HUDEP-2 (cell line): ENCODE data around the gene TRAPPC12.

Experiments
- DNase-seq, 76 experiments: peaks; one replicate each; lab custom pipeline; 2025; ENCODE audit not compliant: unreplicated experiment in 76 of 76; lab: John Stamatoyannopoulos, UW

TRAPPC12 gene

GRCh38 chr2:3465844-3466481 is 86.5 kb downstream of the TRAPPC12 start:
- no peak for DNase-seq

GRCh38 chr2:3466482-3466863 is 87.0 kb downstream of the TRAPPC12 start:
- no peak for DNase-seq

GRCh38 chr2:3466966-3467365 is 87.5 kb downstream of the TRAPPC12 start:
- DNase-seq = no peak

- DNase-seq = no peak
Measured at GRCh38 chr2:3467654-3468053, 88.2 kb downstream of the TRAPPC12 start.

- DNase-seq = no peak
Measured at GRCh38 chr2:3468296-3468988, 88.9 kb downstream of the TRAPPC12 start.

DNA sequence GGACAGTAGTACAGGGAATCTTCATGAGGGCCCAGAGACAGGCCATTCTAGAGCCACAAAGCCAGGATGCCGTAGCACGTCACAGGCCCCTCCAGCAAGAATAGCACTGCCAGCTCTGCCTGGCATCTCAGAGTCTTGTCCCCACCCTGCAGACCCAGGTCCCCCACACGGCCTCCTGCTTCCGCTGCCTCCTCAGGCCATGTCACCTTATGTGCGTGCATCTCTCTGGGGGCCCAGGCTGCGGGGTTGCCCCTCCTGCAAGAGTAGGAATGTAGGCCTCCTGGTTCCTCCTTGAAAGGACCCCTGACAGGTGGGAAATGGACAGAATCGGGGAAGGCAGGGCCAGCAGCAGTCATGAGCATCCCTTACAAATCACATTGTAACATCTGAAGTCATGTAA is 90.0 kb downstream of the TRAPPC12 start:
- DNase-seq = no peak

GRCh38 chr2:3470166-3470651 is 90.7 kb downstream of the TRAPPC12 start:
- DNase-seq = no peak

DNA sequence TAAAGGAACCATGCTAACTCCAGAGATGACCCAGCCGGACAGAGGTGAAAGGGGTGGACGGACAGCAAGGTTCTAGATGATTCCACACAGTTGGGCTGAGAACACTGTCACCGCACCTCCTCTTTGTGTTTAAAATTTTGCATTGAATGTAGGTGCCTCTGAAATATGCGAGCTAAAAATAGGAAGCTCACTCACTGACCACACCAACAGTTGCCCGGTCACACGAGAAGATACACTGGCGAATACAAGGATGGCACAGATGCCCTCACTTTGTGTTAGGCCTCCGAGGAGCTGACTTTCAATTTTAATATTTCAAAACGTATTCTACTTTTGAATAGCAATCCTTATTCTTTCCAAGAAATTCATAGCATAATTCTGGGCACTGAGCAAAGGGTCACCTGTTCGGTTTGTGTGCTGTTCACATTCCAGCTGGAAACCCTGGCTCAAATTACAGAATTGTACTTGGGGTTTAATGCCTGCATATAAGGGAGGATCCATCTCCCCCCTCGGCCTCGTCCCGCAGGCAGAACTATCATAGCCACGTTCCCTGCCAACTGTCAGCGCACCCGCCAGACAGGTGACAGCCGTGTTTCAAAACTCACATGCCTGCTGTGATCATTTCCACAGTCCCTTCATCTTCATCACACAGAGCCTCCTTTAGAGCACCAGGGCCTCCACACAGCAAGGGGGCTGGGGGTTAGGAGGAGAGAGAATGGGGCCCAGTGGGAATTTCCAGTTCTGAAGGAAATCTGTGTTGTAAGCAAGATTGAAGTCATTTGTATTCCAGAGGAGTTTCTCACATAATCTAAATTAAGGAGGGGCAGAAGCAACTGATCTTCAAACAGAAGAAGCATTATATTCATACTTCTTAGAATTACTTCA is 91.6 kb downstream of the TRAPPC12 start:
- no peak for DNase-seq

DNA sequence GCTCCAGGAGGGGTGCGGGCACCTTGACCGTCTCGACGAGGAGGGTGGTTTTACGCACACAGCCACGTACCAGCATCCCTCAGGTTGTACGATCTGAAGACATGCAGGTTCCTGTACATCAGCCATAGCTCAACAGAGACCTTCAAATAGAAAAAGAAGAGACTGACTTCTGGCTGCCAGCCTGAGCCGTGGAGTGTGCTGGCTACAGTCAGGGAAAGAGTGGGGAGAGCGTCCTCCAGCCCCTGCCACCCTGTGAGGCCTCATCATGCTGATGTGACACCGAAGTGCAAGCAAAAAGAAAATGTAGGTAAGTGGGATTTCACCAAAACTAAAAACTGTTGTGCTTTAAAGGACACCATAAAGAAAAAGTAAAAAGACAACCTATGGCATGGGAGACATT is 92.8 kb downstream of the TRAPPC12 start:
- no peak for DNase-seq

DNA sequence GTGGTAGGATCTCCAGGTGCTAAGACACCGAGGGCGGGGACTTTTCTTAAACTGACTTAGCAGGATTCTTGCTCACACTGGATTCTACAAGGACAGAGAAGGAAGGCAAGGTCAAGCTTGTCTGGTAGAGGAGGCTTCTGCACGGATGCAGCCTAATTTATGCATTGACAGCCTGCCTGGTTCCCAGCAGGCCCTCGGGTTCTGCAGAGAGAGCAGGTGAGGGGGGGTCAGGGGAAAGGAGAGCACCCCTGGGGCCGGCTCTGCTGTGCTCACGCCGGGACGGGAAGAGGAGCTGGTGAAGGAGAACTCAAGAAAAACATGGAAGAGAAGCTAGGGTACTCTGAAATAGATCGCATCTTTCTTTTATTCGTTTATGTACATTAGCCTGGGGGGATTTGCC is 93.5 kb downstream of the TRAPPC12 start:
- no peak for DNase-seq

GRCh38 chr2:3475771-3476170 is 96.3 kb downstream of the TRAPPC12 start:
- DNase-seq = no peak

GRCh38 chr2:3476321-3476984 is 97.0 kb downstream of the TRAPPC12 start:
- DNase-seq = no peak

- no peak for DNase-seq
Measured at GRCh38 chr2:3476985-3477327, 97.5 kb downstream of the TRAPPC12 start.

GRCh38 chr2:3478846-3479385 is 99.4 kb downstream of the TRAPPC12 start:
- no peak for DNase-seq

GRCh38 chr2:3479430-3480320 is 100.2 kb downstream of the TRAPPC12 start:
- no peak for DNase-seq

GRCh38 chr2:3480352-3481010 is 101.0 kb downstream of the TRAPPC12 start:
- DNase-seq = no peak

- no peak for DNase-seq
Measured at GRCh38 chr2:3481011-3481400, 101.5 kb downstream of the TRAPPC12 start.

DNA sequence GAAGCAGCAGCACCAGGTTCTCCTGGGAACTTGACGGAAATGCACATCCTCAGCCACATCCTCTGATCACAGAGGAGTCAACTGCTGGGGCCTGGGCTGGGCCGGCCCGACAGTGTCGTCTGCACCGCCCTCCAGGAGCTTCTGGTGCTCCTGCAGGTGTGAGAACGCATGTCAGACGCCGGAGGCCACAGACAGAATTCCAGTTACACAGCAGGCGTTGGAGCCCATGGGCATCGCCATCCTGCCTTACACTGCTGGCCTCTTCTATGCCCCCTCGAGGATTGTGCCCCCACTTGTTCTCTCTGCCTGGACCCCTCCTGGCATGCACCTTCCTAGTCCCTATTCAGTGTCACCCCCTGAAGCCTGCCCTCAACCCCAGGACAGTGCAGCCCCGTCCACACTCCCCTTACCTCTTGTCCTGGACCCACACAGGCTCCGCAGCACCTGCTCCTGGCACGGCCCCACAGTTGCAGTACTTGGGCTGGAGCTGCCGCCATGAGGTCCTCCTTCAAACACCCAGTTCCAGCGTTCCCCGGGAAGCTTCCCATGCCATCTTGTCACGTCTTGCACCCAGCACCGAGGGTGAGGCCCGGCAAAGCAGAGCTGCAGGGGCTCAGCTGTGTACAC is 102.4 kb downstream of the TRAPPC12 start:
- DNase-seq = no peak

DNA sequence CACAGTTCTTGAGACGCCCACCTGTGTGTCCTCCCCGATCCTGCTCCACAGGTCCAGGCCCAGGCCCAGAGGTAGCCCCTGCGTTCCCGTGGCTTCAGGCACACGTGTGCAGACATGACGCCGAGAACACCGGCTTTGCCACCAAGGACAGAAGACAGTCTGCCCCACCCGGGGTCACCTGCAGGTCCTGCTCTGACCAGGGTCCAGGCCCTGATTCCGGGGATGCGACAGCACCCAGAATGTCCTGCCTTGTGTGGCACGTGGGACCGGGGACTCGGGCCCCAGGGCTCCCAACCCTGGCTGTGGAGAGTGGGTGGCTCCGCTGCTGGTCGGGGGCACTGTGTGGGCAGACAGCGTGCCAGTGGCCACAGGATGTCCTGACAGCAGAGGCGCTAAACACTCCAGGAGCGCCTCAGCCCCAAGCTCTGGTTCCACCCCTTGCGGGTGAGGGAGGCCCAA is 102.9 kb downstream of the TRAPPC12 start:
- no peak for DNase-seq
